H1 (cell line): Measurements from ENCODE around the gene PRDM5. TPM values are rescaled to one million over a fixed set of nuclear protein-coding genes. Genes with fewer than 3 reads are reported as not detected.

Experiments used
- CTCF ChIA-PET: fragments of 300-600 bp; sonication (Branson Sonifier 250); formaldehyde crosslinking; loops from one replicate; lab custom pipeline; 2021; ENCODE audit not compliant: partially characterized antibody; lab: Charles Lee
- POLR2A ChIA-PET: fragments of 300-600 bp; sonication (Branson Sonifier 250); formaldehyde crosslinking; loops from one replicate; lab custom pipeline; 2021; ENCODE audit warnings: inconsistent platforms; ENCODE audit not compliant: partially characterized antibody; lab: Charles Lee
- DNase-seq, 2 experiments: peaks; one replicate each; pipeline versions ENCODE4 v3.0.0 to v3.0.0-alpha.2; 2010 to 2022; ENCODE audit warnings: low spot score in 2 of 2, low read depth in 1 of 2, mixed read lengths in 1 of 2
- FAIRE-seq: peaks from 2 replicates; lab custom pipeline; 2011; peaks lifted over from hg19 to GRCh38; lab: Jason Lieb, UNC
- H2AFZ ChIP-seq: 2 replicates; pipeline ENCODE4 v1.8.1; 2012; ENCODE audit warnings: low read length, inconsistent platforms
- H2AK5ac ChIP-seq: 2 replicates; pipeline ENCODE4 v1.6.1; 2013; ENCODE audit warnings: low read depth, low read length
- H2BK120ac ChIP-seq: replicated peaks from 2 replicates; pipeline ENCODE3; 2013; ENCODE audit warnings: low read depth, low read length, inconsistent platforms
- H2BK12ac ChIP-seq: 2 replicates; pipeline ENCODE4 v1.6.1; 2013; ENCODE audit warnings: low read depth, low read length
- H2BK15ac ChIP-seq: 2 replicates; pipeline ENCODE4 v1.6.1; 2013; ENCODE audit warnings: low read length
- H2BK20ac ChIP-seq: 2 replicates; pipeline ENCODE4 v1.6.1; 2013; ENCODE audit warnings: low read length
- H2BK5ac ChIP-seq: 2 replicates; pipeline ENCODE4 v1.6.1; 2013; ENCODE audit warnings: low read depth, low read length
- H3K14ac ChIP-seq: 2 replicates; pipeline ENCODE4 v1.6.1; 2013; ENCODE audit warnings: inconsistent platforms; ENCODE audit not compliant: insufficient read length
- H3K18ac ChIP-seq: 2 replicates; pipeline ENCODE4 v1.6.1; 2013; ENCODE audit warnings: low read length; ENCODE audit errors: extremely low read depth
- H3K23ac ChIP-seq: 2 replicates; pipeline ENCODE4 v1.6.1; 2013; ENCODE audit warnings: inconsistent platforms; ENCODE audit not compliant: insufficient read length
- H3K23me2 ChIP-seq: 2 replicates; pipeline ENCODE4 v1.6.1; 2013; ENCODE audit warnings: low read depth, low read length
- H3K27ac ChIP-seq: 2 replicates; pipeline ENCODE4 v1.6.1; 2011; ENCODE audit warnings: low read depth, low read length, inconsistent platforms
- H3K27me3 ChIP-seq, 4 experiments: replicated peaks in 1 of 4; 1 replicate in 1 of 4; 2 replicates in 3 of 4; pipeline versions ENCODE4 v1.6.1 to v1.8.1; 2011 to 2013; ENCODE audit warnings: low read length in 3 of 4, mild to moderate bottlenecking in 3 of 4, inconsistent platforms in 2 of 4, mixed read lengths in 2 of 4, moderate library complexity in 1 of 4; ENCODE audit not compliant: control insufficient read depth in 3 of 4, insufficient read depth in 3 of 4; ENCODE audit errors: extremely low read depth in 1 of 4
- H3K36me3 ChIP-seq, 4 experiments: 2 replicates each; pipeline versions ENCODE4 v1.6.1 to v1.8.1; 2011 to 2013; ENCODE audit warnings: mild to moderate bottlenecking in 4 of 4, low read length in 3 of 4, moderate library complexity in 2 of 4, control low read depth in 1 of 4, inconsistent platforms in 1 of 4; ENCODE audit not compliant: insufficient read depth in 4 of 4, control insufficient read depth in 2 of 4
- H3K4ac ChIP-seq: replicated peaks from 2 replicates; pipeline ENCODE3; 2013; ENCODE audit warnings: low read length, low read depth, mixed read lengths, inconsistent platforms; ENCODE audit not compliant: insufficient read length
- H3K4me1 ChIP-seq, 4 experiments: replicated peaks in 1 of 4; 1 replicate in 1 of 4; 2 replicates in 3 of 4; pipeline versions ENCODE4 v1.6.1 to v1.8.1; 2011 to 2013; ENCODE audit warnings: low read length in 3 of 4, inconsistent platforms in 2 of 4, mixed read lengths in 1 of 4; ENCODE audit not compliant: insufficient read depth in 4 of 4, control insufficient read depth in 3 of 4
- H3K4me2 ChIP-seq, 2 experiments: 2 replicates each; pipeline versions ENCODE4 v1.6.1 to v1.8.1; 2011 to 2013; ENCODE audit warnings: low read depth in 2 of 2, low read length in 2 of 2, control low read depth in 1 of 2, inconsistent platforms in 1 of 2, mild to moderate bottlenecking in 1 of 2; ENCODE audit not compliant: insufficient read depth in 1 of 2
- H3K4me3 ChIP-seq, 4 experiments: fragments of 200-600, 300-600 bp in 1 of 4; sonication (generic), shearing (Covaris generic), sonication (Bioruptor Twin) in 1 of 4; 2 replicates each; pipeline versions ENCODE4 v1.5.1 to v1.8.1; 2011 to 2016; ENCODE audit warnings: low read length in 4 of 4, low read depth in 3 of 4, control low read depth in 2 of 4, inconsistent platforms in 2 of 4, mild to moderate bottlenecking in 2 of 4, mixed read lengths in 1 of 4, moderate library complexity in 1 of 4; ENCODE audit not compliant: insufficient read depth in 2 of 4; ENCODE audit errors: extremely low read depth in 1 of 4
- H3K56ac ChIP-seq: replicated peaks from 2 replicates; pipeline ENCODE3; 2013; ENCODE audit warnings: low read depth, mild to moderate bottlenecking, mixed read lengths, low read length, inconsistent platforms; ENCODE audit not compliant: insufficient read length
- H3K79me1 ChIP-seq: 2 replicates; pipeline ENCODE4 v1.6.1; 2013; ENCODE audit warnings: low read depth, low read length, control low read depth
- H3K79me2 ChIP-seq, 2 experiments: 2 replicates each; pipeline versions ENCODE4 v1.6.1 to v1.8.1; 2012 to 2013; ENCODE audit warnings: low read length in 2 of 2, mild to moderate bottlenecking in 2 of 2, inconsistent platforms in 1 of 2; ENCODE audit not compliant: insufficient read depth in 2 of 2, control insufficient read depth in 1 of 2
- H3K9ac ChIP-seq, 4 experiments: replicated peaks in 1 of 4; 1 replicate in 1 of 4; 2 replicates in 3 of 4; pipeline versions ENCODE4 v1.6.1 to v1.8.1; 2011 to 2013; ENCODE audit warnings: low read depth in 3 of 4, low read length in 3 of 4, control low read depth in 2 of 4, mild to moderate bottlenecking in 2 of 4, moderate library complexity in 2 of 4, inconsistent platforms in 1 of 4; ENCODE audit errors: extremely low read depth in 1 of 4
- H3K9me3 ChIP-seq, 2 experiments: 2 replicates each; pipeline versions ENCODE4 v1.6.1 to v1.8.1; 2012 to 2013; ENCODE audit warnings: mild to moderate bottlenecking in 2 of 2, moderate library complexity in 2 of 2, control low read depth in 1 of 2, inconsistent platforms in 1 of 2, low read depth in 1 of 2, low read length in 1 of 2, mixed read lengths in 1 of 2; ENCODE audit not compliant: insufficient read depth in 2 of 2
- H4K20me1 ChIP-seq, 2 experiments: replicated peaks in 1 of 2; 2 replicates each; pipeline versions ENCODE3 to v1.8.1; 2011 to 2013; ENCODE audit warnings: inconsistent platforms in 2 of 2, low read length in 2 of 2, mild to moderate bottlenecking in 1 of 2; ENCODE audit not compliant: insufficient read depth in 2 of 2, control insufficient read depth in 1 of 2
- H4K5ac ChIP-seq: 2 replicates; pipeline ENCODE4 v1.6.1; 2013; ENCODE audit warnings: low read length, low read depth, mixed read lengths, inconsistent platforms; ENCODE audit not compliant: insufficient read length
- H4K8ac ChIP-seq: 2 replicates; pipeline ENCODE4 v1.8.0; 2013; ENCODE audit warnings: mild to moderate bottlenecking, moderate library complexity, low read length, inconsistent platforms; ENCODE audit not compliant: insufficient read depth; ENCODE audit errors: extremely low read depth
- H4K91ac ChIP-seq: replicated peaks from 2 replicates; pipeline ENCODE3; 2013; ENCODE audit warnings: low read length, mixed read lengths, inconsistent platforms; ENCODE audit not compliant: insufficient read length
- PHF8 ChIP-seq: fragments of 200-600 bp; sonication (generic); conservative IDR thresholded peaks from 2 replicates; pipeline ENCODE4 v1.7.1; 2012; ENCODE audit warnings: low read depth, mild to moderate bottlenecking, inconsistent platforms, low read length, moderate library complexity
- TAF7 ChIP-seq: optimal IDR thresholded peaks from 2 replicates; pipeline ENCODE3; 2011; ENCODE audit warnings: low read depth, mild to moderate bottlenecking, inconsistent platforms, low read length, moderate library complexity, borderline replicate concordance
- TBP ChIP-seq: IDR thresholded peaks from 2 replicates; pipeline ENCODE4 v1.6.1; 2011; ENCODE audit warnings: low read depth, low read length, improper control_type of control experiment
- YY1 ChIP-seq: IDR thresholded peaks from 2 replicates; pipeline ENCODE4 v1.6.1; 2011; ENCODE audit warnings: low read depth, mild to moderate bottlenecking, low read length
- WGBS, 2 experiments: shearing (Covaris generic) in 1 of 2; methylation state at CpG; one replicate each; pipeline versions ENCODE4 v1.1.6 to v1.1.7; 2013 to 2015; ENCODE audit warnings: low lambda C conversion rate in 2 of 2, mixed read lengths in 2 of 2, inconsistent platforms in 1 of 2, low coverage in 1 of 2, missing lambda C conversion rate in 1 of 2; ENCODE audit not compliant: insufficient replicate concordance in 2 of 2, insufficient coverage in 1 of 2, insufficient read length in 1 of 2; ENCODE audit errors: extremely low coverage in 1 of 2, missing lambda C conversion rate in 1 of 2; 5-methylcytosine and 5-hydroxymethylcytosine counted together
- polyA plus RNA-seq, 7 experiments: library from polyadenylated mRNA; depleted of rRNA in 3 of 7; stranded (reverse) in 5 of 7; unstranded in 2 of 7; fragments of >200 nt in 5 of 7; fragments of 200-250 nt in 2 of 7; gene quantifications; 1 replicate in 5 of 7; 2 replicates in 1 of 7; 4 replicates in 1 of 7; pipeline versions ENCODE4 v1.2.1 to v1.2.3, GENCODE V29; 2011 to 2013; ENCODE audit warnings: missing spikeins in 2 of 7, mixed read lengths in 2 of 7
- total RNA-seq: library from RNA; stranded (reverse); fragmentation: NEBNext Ultra II Directional; extraction: Animal tissue kit (Norgen Biotek cat#: 25700); gene quantifications from 2 replicates; pipeline ENCODE4 v1.2.1, GENCODE V29; 2021
- TF ChIP-seq, protein P1 (sequence below): IDR thresholded peaks from 2 replicates; pipeline ENCODE4 v1.6.1; 2012; ENCODE audit warnings: low read length, inconsistent platforms

PRDM5 gene
- total and polyA plus RNA-seq, 2 of the 8 experiments (the other 6 are each of a cell fraction or from before 2014, with no cell fraction given), result 8.2 to 23.4 TPM

DNA sequence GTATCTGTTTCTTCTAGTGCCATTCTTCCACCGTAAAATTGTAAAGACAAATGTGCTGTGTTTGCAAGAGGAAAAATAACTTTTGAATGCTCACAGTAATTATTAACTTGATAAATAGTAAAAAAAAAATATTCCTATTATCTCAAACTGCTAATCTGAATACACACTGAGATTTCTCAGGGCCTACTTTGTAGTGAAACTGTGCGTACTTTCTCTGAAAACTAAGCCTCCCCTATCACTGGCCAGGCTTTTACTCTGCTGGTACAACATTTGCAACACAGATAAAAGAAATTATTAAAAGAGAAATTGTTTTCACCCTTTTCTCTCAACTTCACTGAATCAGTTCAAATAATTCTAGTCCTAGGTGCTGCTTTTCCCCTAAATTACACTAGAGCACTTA, 137.3 kb downstream of the PRDM5 start:
- Histone ChIP-seq H2BK12ac (no peak overlapping the region), H2BK5ac (no peak overlapping the region), H3K27ac (no peak overlapping the region), H3K27me3 (no peaks in the 10 kb centered on the region), H2AFZ (no peak overlapping the region), H2AK5ac (no peak overlapping the region), H3K14ac (no peak overlapping the region), H4K91ac (no peak overlapping the region), H3K4me2 (no peak overlapping the region), H2BK15ac (no peak overlapping the region), H3K23me2 (no peaks in the 10 kb centered on the region), H3K79me2 (no peaks in the 10 kb centered on the region), H3K9me3 (no peaks in the 10 kb centered on the region), H3K9ac (no peak overlapping the region), H3K4ac (no peak overlapping the region), H3K18ac (no peak overlapping the region), H3K36me3 (no peaks in the 10 kb centered on the region), H4K8ac (no peak overlapping the region), H4K20me1 (peaks cover 0 to 2% of the 10 kb centered on the region in 2 experiments), H4K5ac (no peak overlapping the region), H3K79me1 (no peaks in the 10 kb centered on the region), H2BK20ac (no peak overlapping the region), H3K4me1 (no peaks in the 10 kb centered on the region), H3K56ac (no peak overlapping the region), H3K4me3 (no peak overlapping the region), H2BK120ac (no peak overlapping the region), H3K23ac (no peak overlapping the region)
- TF ChIP-seq TAF7, result no peak
- TF ChIP-seq TBP, result no peak
- no peak for TF ChIP-seq YY1
- TF ChIP-seq PHF8, result no peak
- TF ChIP-seq, protein P1, sequence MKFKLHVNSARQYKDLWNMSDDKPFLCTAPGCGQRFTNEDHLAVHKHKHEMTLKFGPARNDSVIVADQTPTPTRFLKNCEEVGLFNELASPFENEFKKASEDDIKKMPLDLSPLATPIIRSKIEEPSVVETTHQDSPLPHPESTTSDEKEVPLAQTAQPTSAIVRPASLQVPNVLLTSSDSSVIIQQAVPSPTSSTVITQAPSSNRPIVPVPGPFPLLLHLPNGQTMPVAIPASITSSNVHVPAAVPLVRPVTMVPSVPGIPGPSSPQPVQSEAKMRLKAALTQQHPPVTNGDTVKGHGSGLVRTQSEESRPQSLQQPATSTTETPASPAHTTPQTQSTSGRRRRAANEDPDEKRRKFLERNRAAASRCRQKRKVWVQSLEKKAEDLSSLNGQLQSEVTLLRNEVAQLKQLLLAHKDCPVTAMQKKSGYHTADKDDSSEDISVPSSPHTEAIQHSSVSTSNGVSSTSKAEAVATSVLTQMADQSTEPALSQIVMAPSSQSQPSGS, result no peak
- POLR2A ChIA-PET, result no interaction called here
- FAIRE-seq (no peak), DNase-seq (no peak)
- CTCF ChIA-PET, result no interaction called here
- 63% methylated on average over 2 of the region's 2 CpGs; no CpG with 5 or more reads in 1 of the 2 experiments for WGBS, 2 experiments
